GM12878 (cell line): Measurements from ENCODE around the gene TNRC6B. TPM values are rescaled to one million over a fixed set of nuclear protein-coding genes. Genes with fewer than 3 reads are reported as not detected.

ENCODE experiments used
- ATAC-seq: fragments of 200-7000 bp; cut with Tn5 transposase; 3 replicates; pipeline ENCODE4 v1.9.1; 2020; ENCODE audit warnings: mild to moderate bottlenecking, moderate library complexity
- BruUV-seq: library from RNA; stranded (reverse); fragments of 400-500 nt; replicated peaks from 2 replicates; lab custom pipeline; 2021; lab: Mats Ljungman, UMichigan
- CTCF ChIA-PET: fragments of 300-600 bp; sonication (Branson Sonifier 250); formaldehyde crosslinking; extraction: SDS; loops from one replicate; lab custom pipeline; 2021; ENCODE audit warnings: inconsistent platforms; lab: Yijun Ruan, JAX
- POLR2A ChIA-PET: fragments of 350-600 bp; formaldehyde crosslinking; extraction: SDS; loops from one replicate; lab custom pipeline; 2021; ENCODE audit warnings: inconsistent platforms; lab: Charles Lee
- RAD21 ChIA-PET: fragments of 300-600 bp; sonication (Branson Sonifier 250); formaldehyde crosslinking; loops from one replicate; lab custom pipeline; 2023; ENCODE audit warnings: antibody characterized with exemption; ENCODE audit not compliant: unreplicated experiment; lab: Charles Lee
- SMC1A ChIA-PET: fragments of 300-600 bp; sonication (Branson Sonifier 250); formaldehyde crosslinking; loops from one replicate; lab custom pipeline; 2023; ENCODE audit not compliant: unreplicated experiment, uncharacterized antibody; lab: Charles Lee
- DNase-seq: peaks from one replicate; pipeline ENCODE4 v3.0.0-alpha.2; 2011; ENCODE audit warnings: low read depth, low spot score
- FAIRE-seq: peaks from 3 replicates; lab custom pipeline; 2011; peaks lifted over from hg19 to GRCh38; lab: Jason Lieb, UNC
- H2AFZ ChIP-seq: 2 replicates; pipeline ENCODE4 v1.6.0; 2011; ENCODE audit warnings: low read depth, low read length, control low read depth; ENCODE audit not compliant: control insufficient read depth
- H3K27ac ChIP-seq: 2 replicates; pipeline ENCODE4 v1.5.1; 2011; ENCODE audit warnings: control low read depth; ENCODE audit not compliant: control insufficient read depth, insufficient read depth
- H3K27me3 ChIP-seq, 2 experiments: replicated peaks in 1 of 2; 2 replicates each; pipeline versions ENCODE4 v1.6.0 to v1.6.1; 2011; ENCODE audit warnings: low read length in 1 of 2; ENCODE audit not compliant: control insufficient read depth in 2 of 2, insufficient read depth in 2 of 2
- H3K36me3 ChIP-seq, 2 experiments: 2 replicates each; pipeline ENCODE4 v1.5.1; 2011; ENCODE audit warnings: low read length in 1 of 2; ENCODE audit not compliant: control insufficient read depth in 2 of 2, insufficient read depth in 2 of 2
- H3K4me1 ChIP-seq: 2 replicates; pipeline ENCODE4 v1.6.1; 2011; ENCODE audit warnings: mild to moderate bottlenecking, low read length, moderate library complexity, mixed read lengths; ENCODE audit not compliant: control insufficient read depth, insufficient read depth
- H3K4me2 ChIP-seq: 2 replicates; pipeline ENCODE4 v1.6.0; 2011; ENCODE audit warnings: control low read depth; ENCODE audit not compliant: control insufficient read depth, insufficient read depth
- H3K4me3 ChIP-seq: fragments of 200-600 bp; sonication (generic); 2 replicates; pipeline ENCODE4 v1.5.1; 2016
- H3K79me2 ChIP-seq: 2 replicates; pipeline ENCODE4 v1.6.0; 2011; ENCODE audit warnings: low read length; ENCODE audit not compliant: control insufficient read depth, insufficient read depth
- H3K9ac ChIP-seq: 2 replicates; pipeline ENCODE4 v1.8.0; 2011; ENCODE audit warnings: low read length, control low read depth, mixed read lengths; ENCODE audit not compliant: control insufficient read depth, insufficient read depth
- H3K9me3 ChIP-seq: replicated peaks from 3 replicates; pipeline ENCODE4 v1.5.1; 2011; ENCODE audit warnings: mild to moderate bottlenecking, low read length; ENCODE audit not compliant: control insufficient read depth, insufficient read depth
- H4K20me1 ChIP-seq: 2 replicates; pipeline ENCODE4 v1.6.0; 2011; ENCODE audit not compliant: control insufficient read depth, insufficient read depth
- CBFB ChIP-seq: IDR thresholded peaks from 2 replicates; pipeline ENCODE4 v1.6.1; 2016; ENCODE audit warnings: antibody characterized with exemption, low read depth
- ETV6 ChIP-seq, 2 experiments: fragments of 450-650 bp in 1 of 2; IDR thresholded peaks in 1 of 2; conservative IDR thresholded peaks in 1 of 2; 2 replicates each; pipeline ENCODE4 v1.6.1; 2014; ENCODE audit warnings: antibody characterized with exemption in 1 of 2, borderline replicate concordance in 1 of 2, low read depth in 1 of 2, mild to moderate bottlenecking in 1 of 2, moderate library complexity in 1 of 2
- JUND ChIP-seq: IDR thresholded peaks from 2 replicates; pipeline ENCODE4 v1.6.1; 2012; ENCODE audit warnings: low read depth, mild to moderate bottlenecking, low read length, improper control_type of control experiment, moderate library complexity
- STAT3 ChIP-seq: IDR thresholded peaks from 2 replicates; pipeline ENCODE4 v1.6.1; 2011; ENCODE audit warnings: low read depth, low read length, improper control_type of control experiment
- WGBS: methylation state at CpG from one replicate; pipeline ENCODE4 v1.1.6; 2016; ENCODE audit warnings: low lambda C conversion rate; ENCODE audit not compliant: insufficient replicate concordance, insufficient coverage; ENCODE audit errors: missing lambda C conversion rate; 5-methylcytosine and 5-hydroxymethylcytosine counted together
- in situ Hi-C: fragments of 300-500 bp; cut with MboI; formaldehyde crosslinking; loops from 9 replicates; pipeline ENCODE4 v1.14.3; 2018; ENCODE audit warnings: mixed read lengths
- intact Hi-C: fragments of 100-400 bp; cut with micrococcal nuclease; formaldehyde crosslinking; loops from one replicate; pipeline ENCODE4 v1.14.2; 2022; ENCODE audit not compliant: unreplicated experiment
- polyA plus RNA-seq, 11 experiments: library from polyadenylated mRNA; depleted of rRNA in 4 of 11; unstranded in 6 of 11; stranded (reverse) in 5 of 11; fragments of >200 nt; fragmentation: Nextera tagmentation in 4 of 11; fragmentation: Illumina TruSeq in 1 of 11; extraction: Ambion mirVana in 4 of 11; extraction: Trizol in 1 of 11; gene quantifications; 1 replicate in 1 of 11; 2 replicates in 10 of 11; pipeline versions ENCODE4 v1.2.1 to v1.2.3, GENCODE V29; 2011 to 2016; ENCODE audit warnings: inconsistent platforms in 2 of 11, missing spikeins in 2 of 11, low read depth in 1 of 11
- total RNA-seq, 4 experiments: library from RNA; depleted of rRNA in 3 of 4; stranded (reverse); fragments of >200 nt in 3 of 4; fragmentation: Illumina TruSeq in 1 of 4; extraction: Trizol in 1 of 4; gene quantifications; 2 replicates each; pipeline versions ENCODE4 v1.2.1 to v1.2.3, GENCODE V29; 2013 to 2021
- TF ChIP-seq, protein P1 (sequence below): fragments of 450-650 bp; IDR thresholded peaks from 2 replicates; pipeline ENCODE4 v1.6.1; 2017; ENCODE audit warnings: mild to moderate bottlenecking, moderate library complexity

TNRC6B gene
- total and polyA plus RNA-seq, 10 of the 15 experiments (the other 5 are each of a cell fraction or from before 2014, with no cell fraction given): 3.6 to 32.8 (median 16.4) TPM

GRCh38 chr22:40302149-40302548, 124.4 kb downstream of the TNRC6B start:
- DNase-seq (no peak), FAIRE-seq (no peak), ATAC-seq (no peak)
- Histone ChIP-seq H3K4me3 (no peak overlapping the region), H3K4me1 (peaks cover 11% of the 10 kb centered on the region), H3K9ac (no peak overlapping the region), H3K9me3 (no peaks in the 10 kb centered on the region), H3K27me3 (no peaks in the 10 kb centered on the region), H3K36me3 (peaks cover 5 to 11% of the 10 kb centered on the region in 2 experiments), H3K27ac (no peak overlapping the region), H2AFZ (no peak overlapping the region), H3K79me2 (no peaks in the 10 kb centered on the region), H4K20me1 (no peaks in the 10 kb centered on the region), H3K4me2 (no peak overlapping the region)
- in situ Hi-C loops (no loop called here), intact Hi-C loops (loop anchor here (5.0 kb wide), 1 partner anchor 45 kb away; the partner anchor contains the start of gene ADSL)
- WGBS: 77% methylated on average over 11 of the region's 11 CpGs
- ChIA-PET RAD21 (no interaction called here), POLR2A (no interaction called here), CTCF (no interaction called here), SMC1A (interaction anchor here (1.3 to 1.4 kb wide), 2 partner anchors 44 to 99 kb away, joined by 3 read pairs; partner anchors contain the start of gene ADSL)
- no peak for TF ChIP-seq CBFB
- TF ChIP-seq, protein P1, sequence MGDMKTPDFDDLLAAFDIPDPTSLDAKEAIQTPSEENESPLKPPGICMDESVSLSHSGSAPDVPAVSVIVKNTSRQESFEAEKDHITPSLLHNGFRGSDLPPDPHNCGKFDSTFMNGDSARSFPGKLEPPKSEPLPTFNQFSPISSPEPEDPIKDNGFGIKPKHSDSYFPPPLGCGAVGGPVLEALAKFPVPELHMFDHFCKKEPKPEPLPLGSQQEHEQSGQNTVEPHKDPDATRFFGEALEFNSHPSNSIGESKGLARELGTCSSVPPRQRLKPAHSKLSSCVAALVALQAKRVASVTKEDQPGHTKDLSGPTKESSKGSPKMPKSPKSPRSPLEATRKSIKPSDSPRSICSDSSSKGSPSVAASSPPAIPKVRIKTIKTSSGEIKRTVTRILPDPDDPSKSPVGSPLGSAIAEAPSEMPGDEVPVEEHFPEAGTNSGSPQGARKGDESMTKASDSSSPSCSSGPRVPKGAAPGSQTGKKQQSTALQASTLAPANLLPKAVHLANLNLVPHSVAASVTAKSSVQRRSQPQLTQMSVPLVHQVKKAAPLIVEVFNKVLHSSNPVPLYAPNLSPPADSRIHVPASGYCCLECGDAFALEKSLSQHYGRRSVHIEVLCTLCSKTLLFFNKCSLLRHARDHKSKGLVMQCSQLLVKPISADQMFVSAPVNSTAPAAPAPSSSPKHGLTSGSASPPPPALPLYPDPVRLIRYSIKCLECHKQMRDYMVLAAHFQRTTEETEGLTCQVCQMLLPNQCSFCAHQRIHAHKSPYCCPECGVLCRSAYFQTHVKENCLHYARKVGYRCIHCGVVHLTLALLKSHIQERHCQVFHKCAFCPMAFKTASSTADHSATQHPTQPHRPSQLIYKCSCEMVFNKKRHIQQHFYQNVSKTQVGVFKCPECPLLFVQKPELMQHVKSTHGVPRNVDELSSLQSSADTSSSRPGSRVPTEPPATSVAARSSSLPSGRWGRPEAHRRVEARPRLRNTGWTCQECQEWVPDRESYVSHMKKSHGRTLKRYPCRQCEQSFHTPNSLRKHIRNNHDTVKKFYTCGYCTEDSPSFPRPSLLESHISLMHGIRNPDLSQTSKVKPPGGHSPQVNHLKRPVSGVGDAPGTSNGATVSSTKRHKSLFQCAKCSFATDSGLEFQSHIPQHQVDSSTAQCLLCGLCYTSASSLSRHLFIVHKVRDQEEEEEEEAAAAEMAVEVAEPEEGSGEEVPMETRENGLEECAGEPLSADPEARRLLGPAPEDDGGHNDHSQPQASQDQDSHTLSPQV: no peak
- no peak for TF ChIP-seq ETV6 (conservative IDR thresholded peaks at IDR 0.05 in 1 of 2, IDR thresholded peaks at IDR 0.05 in 1 of 2; ENCODE audit: borderline replicate concordance in 1 of 2, low read depth in 1 of 2)
- no peak for TF ChIP-seq JUND
- no peak for TF ChIP-seq STAT3
- no TSS peak for BruUV-seq
